HG02840 (cell line): ENCODE measurements around the gene LIMA1.
"Not testable (repeated sequence)": the region's sequence is repeated elsewhere in the genome, so short reads cannot be mapped to it uniquely, and the experiment has no call there.

Experiments used
- ATAC-seq: cut with Tn5 transposase; IDR thresholded peaks from one replicate; pipeline ENCODE4 v1.9.1; 2021; ENCODE audit warnings: mild to moderate bottlenecking, moderate library complexity, moderate number of reproducible peaks; ENCODE audit not compliant: unreplicated experiment, low FRiP score

Gene LIMA1

GRCh38 chr12:50290692-50291091, 7.4 kb upstream of the LIMA1 start:
- not testable (repeated sequence) for ATAC-seq

GRCh38 chr12:50287271-50287670, 4.0 kb upstream of the LIMA1 start:
- ATAC-seq, result no peak

GRCh38 chr12:50285253-50285652, 1.9 kb upstream of the LIMA1 start:
- ATAC-seq, result no peak

DNA sequence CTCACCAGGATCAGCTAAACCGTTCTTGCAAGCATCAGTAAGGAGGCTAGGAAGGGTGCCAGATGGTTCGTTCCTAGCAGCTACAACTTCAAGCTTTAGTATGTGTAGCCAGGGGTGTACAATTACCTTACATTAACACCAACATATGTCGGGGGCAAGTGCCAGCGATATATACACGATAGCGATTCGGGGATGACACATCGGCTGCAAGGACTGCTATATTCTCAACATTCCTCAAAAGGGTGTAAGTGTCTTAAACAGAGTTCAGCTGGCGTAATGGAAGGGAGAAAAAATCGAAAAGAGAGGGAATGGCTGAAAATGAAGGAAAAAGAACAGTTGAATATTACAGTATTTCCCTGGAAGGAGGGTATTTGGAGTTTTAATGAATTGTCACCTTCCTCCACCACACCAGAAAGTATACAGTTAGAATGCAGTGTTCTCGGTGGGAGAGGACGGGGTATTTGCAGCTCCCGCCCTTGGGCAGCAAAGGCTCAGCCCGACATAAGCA, 545 bp downstream of the LIMA1 start:
- no peak for ATAC-seq

- ATAC-seq, result no peak
These were observed 3.8 kb downstream of the LIMA1 start for GRCh38 chr12:50279501-50279900.

- no peak for ATAC-seq
These were observed 6.2 kb downstream of the LIMA1 start for GRCh38 chr12:50276912-50277671.

DNA sequence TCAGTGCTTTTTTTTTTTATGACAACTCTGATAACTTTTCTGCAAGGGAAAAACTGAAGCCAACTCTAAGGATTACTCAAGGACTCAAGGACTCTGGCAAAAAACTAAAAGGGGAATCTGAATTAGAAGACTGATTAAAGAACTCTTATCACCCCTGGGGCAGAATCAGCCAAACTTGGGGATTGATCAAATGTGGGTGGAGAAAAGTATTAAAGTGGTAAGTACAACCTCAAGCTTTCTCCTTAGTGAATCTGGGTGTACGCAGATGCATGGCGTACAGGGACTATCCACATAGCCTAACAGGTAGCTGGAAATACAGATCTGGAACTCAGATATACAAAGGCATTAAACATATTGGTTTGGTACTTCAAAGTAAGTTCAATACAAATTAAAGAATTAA, 7.3 kb downstream of the LIMA1 start:
- ATAC-seq, result no peak

GRCh38 chr12:50275556-50275955, 7.8 kb downstream of the LIMA1 start:
- ATAC-seq, result no peak

GRCh38 chr12:50275127-50275526, 8.2 kb downstream of the LIMA1 start:
- ATAC-seq, result not testable (repeated sequence)

DNA sequence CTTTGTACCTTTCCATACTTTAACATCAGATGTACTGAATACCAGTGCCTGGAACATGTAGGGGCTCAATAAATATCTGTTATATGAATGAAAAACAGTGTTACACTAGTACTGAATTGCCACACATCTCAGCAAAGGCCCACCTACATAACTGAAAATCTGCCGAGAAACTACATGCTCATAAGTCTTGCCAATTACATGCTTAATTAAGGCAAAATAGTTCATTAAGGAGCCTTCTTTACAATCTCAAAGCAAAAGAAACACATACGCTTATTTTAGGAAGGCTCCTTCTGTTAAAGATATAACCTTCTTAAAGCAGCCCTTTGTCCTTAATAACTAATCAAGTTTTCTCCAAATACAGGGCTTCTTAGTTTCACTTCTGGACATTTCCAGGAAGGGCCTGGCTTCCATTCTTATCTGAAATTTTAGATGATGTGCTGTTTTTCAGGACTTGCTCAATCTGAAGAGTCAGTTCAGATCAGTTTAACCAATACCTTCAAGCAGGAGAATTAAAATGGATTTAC, 11.5 kb downstream of the LIMA1 start:
- ATAC-seq, result no peak

DNA sequence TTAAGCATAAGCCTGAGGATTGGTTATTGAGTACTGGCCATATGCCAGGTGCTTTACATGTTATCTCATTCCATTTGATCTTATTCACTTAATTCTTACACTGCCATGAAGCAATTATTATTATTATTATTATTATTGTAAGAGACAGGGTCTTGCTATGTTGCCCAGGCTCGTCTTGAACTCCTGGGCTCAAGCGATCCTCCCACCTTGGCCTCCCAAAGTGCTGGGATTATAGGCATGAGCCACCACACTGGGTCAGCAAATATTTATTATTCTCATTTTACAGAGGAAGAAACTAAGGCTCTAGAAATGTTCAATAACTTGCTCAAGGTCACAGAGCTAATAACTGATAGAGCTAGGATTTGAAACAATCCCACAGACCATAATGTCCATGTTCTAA, 14.8 kb downstream of the LIMA1 start:
- ATAC-seq, result no peak

DNA sequence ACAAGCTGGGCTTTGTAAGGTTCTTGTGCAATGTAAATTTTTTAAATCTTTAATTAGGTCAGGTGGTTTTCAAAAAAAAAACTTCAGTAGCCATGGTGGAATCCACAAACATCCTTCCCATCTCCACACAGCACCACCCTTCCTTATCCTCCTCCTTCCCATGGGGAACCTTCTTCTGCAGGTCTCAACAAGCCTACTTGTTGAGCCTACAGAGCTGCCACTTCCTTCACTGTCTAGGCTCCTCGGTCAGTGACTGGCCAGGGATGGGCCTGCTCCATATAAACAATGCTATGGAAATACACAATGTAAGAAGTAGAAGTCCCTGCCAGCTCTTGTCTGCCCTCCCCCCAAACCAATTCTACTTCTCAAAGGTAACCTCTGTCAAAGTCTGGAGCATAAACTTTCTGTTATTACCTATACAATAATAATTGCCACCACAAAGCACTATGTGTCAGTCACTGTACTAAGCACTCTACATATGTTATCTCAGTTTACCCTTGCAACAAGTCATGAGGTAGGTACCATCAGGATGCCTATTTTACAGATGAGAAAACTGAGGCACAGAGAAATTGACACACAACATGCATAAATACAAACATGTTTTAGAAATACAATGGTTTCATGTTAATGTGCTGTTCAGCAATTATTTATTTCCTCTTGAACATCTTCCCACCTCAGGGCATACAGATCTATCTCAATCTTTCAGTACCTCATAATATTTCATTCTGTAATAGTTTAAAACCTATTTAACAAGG, 17.4 kb downstream of the LIMA1 start:
- ATAC-seq, result no peak

GRCh38 chr12:50263832-50264231, 19.5 kb downstream of the LIMA1 start:
- ATAC-seq, result no peak

- ATAC-seq, result no peak
These were observed 21.7 kb downstream of the LIMA1 start for GRCh38 chr12:50261654-50262053.

GRCh38 chr12:50258167-50258551, 25.2 kb downstream of the LIMA1 start:
- no peak for ATAC-seq

DNA sequence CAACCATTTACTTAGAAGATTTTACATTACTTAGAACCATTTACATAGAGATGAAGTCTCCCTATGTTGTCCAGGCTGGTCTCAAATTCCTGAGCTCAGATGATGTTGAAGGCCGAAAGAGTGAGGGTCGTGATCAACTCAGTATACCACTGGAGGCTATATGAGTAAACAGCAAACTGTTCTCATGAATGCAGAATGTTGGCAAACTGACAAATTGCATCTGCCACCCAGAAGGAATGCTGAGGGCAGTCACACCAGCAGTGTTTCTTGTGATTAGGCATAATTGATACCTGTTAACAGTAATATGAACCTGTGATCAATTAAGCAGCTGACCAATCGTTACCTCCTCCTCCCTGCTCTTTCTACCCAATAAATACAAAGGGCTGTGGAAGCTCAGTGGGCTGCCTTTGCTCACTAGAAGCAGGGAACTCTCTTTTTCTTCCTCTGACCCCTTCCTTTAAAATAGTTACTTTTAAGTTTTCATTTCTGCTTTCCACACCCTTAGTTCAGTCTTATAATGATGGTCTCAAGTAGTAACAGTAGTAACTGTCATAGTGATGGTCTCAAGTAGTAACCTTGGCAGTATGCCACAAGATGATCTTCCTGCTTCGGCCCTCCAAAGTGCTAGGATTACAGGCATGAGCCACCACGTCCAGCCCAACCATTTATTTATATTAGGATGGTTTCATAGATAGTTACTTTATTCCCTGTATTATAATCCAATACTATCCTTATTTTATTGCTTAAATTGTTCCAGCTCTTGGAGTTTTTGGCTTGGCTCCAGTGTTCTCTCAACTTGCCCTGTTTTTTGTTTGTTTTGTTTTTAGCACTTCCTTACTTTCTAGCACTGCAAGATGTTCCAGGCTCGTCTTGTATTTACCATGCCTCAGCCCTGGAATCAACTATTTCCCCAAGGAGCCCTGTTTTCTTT, 25.8 kb downstream of the LIMA1 start:
- ATAC-seq, result no peak

DNA sequence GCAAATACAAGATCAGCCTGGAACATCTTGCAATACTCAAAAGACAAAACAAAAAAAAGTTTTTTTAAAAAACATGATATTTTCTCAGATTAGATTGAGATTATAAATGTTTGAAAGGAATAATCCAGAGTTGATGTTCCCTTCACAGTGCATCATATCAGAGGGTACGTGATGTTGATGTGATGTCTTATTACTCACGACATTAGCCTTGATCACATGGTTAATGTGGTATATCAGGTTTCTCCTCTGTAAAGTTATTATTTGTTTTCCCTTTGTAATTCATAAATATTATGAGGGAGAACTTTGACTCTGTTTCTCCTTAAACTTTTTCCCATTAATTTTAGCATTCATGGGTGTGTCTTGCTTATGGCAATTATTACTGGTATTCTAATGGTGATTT, 26.6 kb downstream of the LIMA1 start:
- no peak for ATAC-seq

DNA sequence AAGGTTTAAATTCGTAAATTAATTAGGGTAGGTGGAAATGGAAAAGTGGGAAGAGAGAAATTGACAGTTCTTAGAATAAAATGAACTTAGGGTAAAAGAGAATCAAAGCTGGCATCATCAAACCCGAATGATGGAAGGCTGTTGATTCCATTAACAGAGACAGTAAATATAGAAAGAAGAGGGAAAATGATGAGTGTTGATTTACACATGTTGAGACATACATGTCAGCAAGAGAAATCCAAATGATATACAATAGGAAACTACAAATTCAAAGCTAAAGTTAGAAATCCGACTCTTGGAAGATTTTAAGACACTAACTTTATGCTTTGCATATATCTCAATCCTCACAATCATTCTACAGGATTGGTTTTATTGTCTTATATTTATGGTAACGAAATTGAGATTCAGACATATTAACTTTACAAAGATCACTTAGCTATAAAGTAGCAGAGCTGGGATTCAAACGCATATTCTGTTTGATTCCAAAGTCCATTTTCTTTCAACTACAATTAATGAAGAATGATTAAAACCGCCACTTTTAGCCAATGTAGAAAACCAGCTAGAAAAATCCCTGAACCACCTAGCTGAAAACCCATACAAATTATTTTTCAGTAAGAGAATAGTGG, 30.2 kb downstream of the LIMA1 start:
- no peak for ATAC-seq

- ATAC-seq, result no peak
These were observed 31.6 kb downstream of the LIMA1 start for GRCh38 chr12:50251619-50252252.
